ENCODE data around the gene AMDHD1.
A peak's percentile ranks its signal among the peaks of the same experiment; 100 is the strongest.

Gene AMDHD1

DNA sequence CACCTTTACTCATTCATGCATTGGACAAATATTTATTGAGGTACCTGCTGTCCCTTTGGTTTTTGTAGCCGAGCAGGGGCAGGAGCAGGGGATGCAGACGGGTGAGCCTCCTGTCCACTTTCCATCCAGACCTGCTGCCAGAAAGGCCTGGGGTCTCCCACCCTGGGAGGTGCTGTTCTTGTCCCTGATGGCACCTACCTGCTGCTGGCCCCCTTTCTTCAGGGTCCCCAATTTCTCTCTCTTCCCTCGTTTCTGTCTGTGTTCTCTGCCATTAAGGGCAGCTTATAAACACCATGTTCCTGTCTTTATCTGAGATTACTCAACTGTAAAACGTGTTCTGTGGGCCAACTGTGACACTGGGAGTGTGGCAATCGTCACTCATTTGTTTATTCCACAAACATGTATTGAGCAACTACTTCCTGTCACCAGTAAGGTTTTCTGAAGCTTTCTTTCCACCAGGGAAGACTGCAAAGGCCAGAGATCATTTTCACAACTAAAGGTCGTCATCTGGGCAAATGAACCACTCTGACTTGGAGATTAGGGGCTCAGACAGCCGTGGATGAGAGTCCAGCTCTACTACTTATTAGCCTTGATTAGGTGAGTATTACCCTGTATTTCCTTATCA is 53.0 kb downstream of the AMDHD1 start, which contains the start of gene HAL:
HAL (minus strand) TSS at position 311 of the 625 bp plus-strand sequence. CDS start 434 bp downstream, outside the sequence.
- no peak for DNase-seq

DNA sequence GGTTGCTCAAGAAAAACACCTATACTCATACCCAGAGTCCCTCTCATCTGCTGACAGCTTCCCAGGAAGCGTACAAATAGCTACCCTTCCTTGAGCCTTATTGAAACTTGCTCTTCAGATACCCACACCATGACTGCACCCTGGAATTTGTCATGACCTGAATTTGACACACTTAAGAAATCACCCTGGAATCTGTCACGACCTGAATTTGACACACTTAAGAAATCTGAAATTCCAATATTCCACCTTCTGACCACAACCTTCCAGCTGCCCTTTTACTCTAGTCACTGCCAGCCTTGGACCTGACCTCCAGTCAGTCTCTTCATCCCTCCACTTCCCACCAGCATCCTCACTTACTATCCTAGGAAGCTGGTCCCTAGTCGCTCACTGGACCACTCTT is 54.1 kb downstream of the AMDHD1 start:
- no peak for DNase-seq

DNA sequence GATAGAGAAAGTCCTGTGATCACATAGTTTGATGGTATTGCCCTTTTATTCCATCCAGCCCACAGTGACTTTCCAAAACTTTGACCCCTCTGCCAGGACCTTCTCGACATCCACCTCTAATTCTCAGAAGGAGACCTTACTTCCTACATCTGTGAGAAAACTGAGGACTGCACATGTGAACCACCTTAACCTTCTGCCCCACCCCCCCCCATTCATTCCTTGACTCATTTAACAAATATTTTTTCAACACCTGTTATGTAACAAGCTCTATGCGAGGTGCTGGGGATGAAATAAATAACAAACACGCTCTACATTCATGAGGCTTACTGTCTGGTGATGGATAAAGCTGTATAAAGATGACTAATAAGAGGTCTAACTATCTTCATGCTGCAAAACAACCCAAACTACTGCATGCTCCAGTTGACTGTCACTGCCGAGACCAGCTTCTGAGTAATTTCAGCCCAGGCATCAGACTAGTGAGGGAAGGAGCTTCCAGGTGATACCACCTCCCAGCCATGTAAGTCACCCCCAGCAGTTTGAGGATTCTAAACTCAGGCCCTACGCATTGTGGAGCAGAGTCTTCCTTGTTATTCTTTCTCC is 54.9 kb downstream of the AMDHD1 start:
- no peak for DNase-seq

DNA sequence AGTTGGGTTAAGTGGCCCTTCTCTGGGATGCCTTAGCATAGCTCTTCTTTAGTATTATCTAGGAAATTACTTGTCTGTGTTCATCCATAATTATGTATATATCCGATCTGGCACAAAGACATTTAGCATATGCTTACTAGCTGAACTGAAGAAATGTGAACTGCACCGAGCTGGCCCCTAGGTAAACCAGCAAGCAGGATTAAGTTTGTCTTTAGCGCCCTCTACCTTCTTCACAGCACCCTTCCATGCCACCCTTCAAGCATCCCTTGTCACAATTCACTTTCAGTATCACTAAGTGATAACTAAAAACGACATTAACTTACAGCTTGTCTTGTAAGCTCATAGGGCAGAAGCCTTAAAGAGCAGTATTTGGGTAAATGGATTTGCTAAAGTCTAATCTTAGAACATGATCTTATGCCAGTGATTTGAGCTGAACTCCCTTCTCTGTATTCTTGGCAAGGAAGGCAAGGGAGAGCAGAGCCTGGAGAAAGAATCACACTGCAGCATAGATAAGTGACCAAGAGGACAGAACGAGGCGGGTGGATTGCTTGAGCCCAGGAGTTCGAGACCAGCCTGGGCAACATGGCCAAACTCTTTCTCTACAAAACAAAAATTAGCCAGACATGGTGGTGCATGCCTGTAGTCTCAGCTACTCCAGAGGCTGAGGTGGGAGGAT is 55.6 kb downstream of the AMDHD1 start:
- DNase-seq: peak; percentile 34

DNA sequence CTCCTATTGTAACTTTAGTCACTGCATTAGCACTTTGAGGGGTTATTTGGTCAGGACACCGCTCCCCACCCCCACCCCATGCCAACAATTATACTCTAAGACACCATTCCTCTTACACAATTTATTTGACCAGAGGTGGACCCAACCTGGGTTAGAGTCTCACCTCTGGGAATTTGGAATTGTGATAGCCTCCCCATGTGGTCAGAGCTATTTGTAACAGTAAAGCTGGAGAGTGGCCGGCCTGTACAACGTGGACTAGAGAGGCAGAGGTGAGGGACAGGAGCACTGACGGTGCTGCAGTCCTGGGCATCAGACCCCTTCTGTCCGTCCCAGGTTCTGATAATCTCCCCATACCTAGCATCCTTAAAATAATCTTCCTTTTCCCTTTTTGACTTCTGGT is 56.4 kb downstream of the AMDHD1 start:
- no peak for DNase-seq

DNA sequence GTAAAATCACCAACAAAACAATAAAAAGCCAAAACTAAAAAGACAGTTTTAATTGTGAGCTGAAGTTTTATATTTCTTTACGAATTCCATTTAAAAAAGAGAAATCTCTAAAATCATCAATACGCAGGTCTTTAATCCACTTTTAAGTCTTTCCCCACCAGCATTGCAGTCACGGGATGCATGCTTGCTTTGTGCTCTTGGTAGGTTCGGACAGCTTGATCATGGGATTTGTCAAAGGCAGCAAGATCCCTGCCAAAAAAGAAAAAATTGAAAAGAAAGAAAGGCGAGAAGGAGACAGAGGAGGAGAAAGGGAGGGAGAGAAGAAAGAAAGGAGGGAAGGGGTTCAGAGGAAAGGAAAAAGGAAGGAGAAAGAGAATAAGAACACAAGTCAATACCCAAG is 57.7 kb downstream of the AMDHD1 start:
- DNase-seq: no peak

DNA sequence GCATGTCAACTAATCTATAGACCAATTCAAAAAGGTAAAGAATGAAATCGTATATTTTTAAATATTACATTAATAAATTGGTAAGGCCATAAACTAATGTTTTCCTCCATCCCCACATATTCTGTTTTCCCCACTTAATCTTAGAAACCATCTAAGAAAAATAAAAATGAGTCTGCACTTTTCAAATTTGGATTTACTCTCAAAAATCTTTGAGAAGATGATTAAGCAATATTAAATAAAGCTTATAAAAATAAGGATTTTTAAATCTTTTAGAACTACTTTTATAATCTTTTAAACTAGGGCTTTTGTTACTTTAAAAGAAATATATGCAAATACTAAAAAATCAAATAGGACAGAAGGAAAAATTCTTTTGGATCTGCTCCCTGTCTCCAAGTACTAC is 63.6 kb downstream of the AMDHD1 start:
- no peak for DNase-seq

DNA sequence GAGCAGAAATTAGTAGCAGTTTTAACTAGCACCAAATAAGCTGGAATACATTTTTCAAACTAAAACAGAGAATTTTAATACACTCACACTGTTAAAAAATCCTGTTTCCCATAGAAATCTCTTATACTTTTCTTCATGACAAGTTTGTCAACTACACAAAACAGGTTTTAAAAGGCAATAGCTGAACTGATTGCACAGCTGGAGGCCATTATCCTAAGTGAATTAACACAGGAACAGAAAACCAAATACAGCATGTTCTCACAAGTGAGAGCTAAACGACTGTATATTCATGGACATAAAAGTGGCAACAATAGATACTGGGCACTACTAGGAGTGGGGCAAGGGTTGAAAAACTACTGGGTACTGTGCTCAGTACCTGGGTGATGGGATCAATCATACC is 64.6 kb downstream of the AMDHD1 start:
- DNase-seq: no peak

DNA sequence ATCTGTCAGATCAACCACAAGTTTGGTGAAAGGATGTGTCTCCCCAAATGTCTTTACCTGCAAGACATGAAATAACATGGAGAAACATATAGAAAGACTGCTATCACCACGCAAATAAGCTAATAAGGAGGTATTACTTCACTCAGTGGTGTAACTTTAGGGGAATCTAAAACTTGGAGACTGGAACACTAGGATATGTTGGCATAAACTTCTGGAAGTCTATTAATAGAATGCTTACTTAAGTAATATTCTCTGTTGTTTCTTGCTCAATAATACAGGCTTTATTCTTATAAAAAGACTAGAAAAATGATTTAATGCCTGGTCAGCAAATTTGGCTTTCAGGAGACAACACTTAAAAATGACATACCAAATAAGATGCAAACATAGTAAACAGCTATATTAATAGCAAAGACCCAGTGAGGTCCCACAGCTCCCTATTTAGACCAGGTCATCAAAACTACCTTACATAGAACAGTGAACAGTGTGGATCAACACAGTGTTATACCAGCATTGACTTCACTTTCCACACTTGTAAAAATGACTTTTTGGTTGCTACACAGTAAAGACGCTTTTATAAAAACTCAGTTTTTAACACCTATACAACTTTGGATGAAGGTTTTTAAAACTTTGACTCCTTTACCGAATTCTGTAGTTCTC is 71.9 kb downstream of the AMDHD1 start:
- no peak for DNase-seq

DNA sequence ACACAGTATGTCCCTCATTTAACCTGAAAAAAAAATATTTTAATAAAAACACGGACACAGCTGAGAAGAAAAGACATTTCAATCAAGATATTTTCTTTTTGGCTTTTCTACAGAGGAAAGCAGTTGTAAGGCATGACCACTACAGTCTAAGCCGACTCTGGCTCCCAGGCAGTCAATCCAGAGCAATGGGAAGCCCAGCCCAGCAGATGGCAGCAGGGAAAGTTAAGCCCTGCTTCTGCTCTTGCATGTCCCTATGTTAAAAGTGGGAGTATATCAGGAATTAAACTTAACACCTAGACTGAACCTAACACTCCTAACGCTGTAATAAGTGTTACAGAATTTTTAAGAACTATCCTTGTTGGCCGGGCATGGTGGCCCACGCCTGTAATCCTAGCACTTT is 72.5 kb downstream of the AMDHD1 start:
- DNase-seq: no peak

Measured in activated naive CD4-positive, alpha-beta T cell treated with Interleukin-2 at 50 U/mL for 16 hours (primary cell).